ENCODE data around the gene MMP25. TPM values are rescaled to one million over a fixed set of nuclear protein-coding genes. Genes with fewer than 3 reads are reported as not detected.

MMP25 gene
- polyA plus RNA-seq, 3 donors, result 0.71 to 26.6 (median 2.6) TPM

- Histone ChIP-seq H3K4me1 (ENCODE audit: control insufficient read depth in 1 of 2, insufficient read depth in 2 of 2, low read length in 2 of 2) (peaks cover 52 to 53% of the 10 kb centered on the region in 2 donors), H4K20me1 (ENCODE audit: insufficient read depth, low read length) (no peaks in the 10 kb centered on the region), H3K9ac (ENCODE audit: insufficient read depth, low read length, poor library complexity, severe bottlenecking) (no peak within 1 kb of the TSS), H3K79me2 (ENCODE audit: insufficient read depth, low read length) (no peaks in the 10 kb centered on the region), H3K9me3 (replicated peaks in 1 of 2; ENCODE audit: control insufficient read depth in 1 of 2, insufficient read depth in 1 of 2, low read length in 2 of 2) (no peaks in the 10 kb centered on the region), H3K27me3 (ENCODE audit: control insufficient read depth in 2 of 2, insufficient read depth in 2 of 2, low read length in 2 of 2) (no peaks in the 10 kb centered on the region), H2AFZ (ENCODE audit: insufficient read depth, low read depth, low read length, poor library complexity, severe bottlenecking) (peak within 1 kb of the TSS; percentile 71), H3K4me3 (replicated peaks in 1 of 3; ENCODE audit: low read depth in 2 of 3, low read length in 3 of 3) (peak within 1 kb of the TSS in 2 of 3 experiments; percentile 19 to 73), H3K27ac (ENCODE audit: low read depth in 1 of 2, low read length in 2 of 2) (no peak within 1 kb of the TSS), H3K36me3 (replicated peaks in 1 of 2; ENCODE audit: control insufficient read depth in 1 of 2, insufficient read depth in 2 of 2, low read length in 2 of 2) (no peaks in the 10 kb centered on the region), H3K4me2 (replicated peaks; ENCODE audit: extremely low read depth, low read length, poor library complexity, severe bottlenecking) (peak within 1 kb of the TSS; percentile 74)
- no peak for TF ChIP-seq CTCF (IDR thresholded peaks at IDR 0.05)
- Mint-ChIP-seq H3K9me3 (peaks cover 0 to 4% (median 0%) of the 10 kb centered on the region in 7 donors), H3K27me3 (ENCODE audit: low read depth in 3 of 3) (peaks cover 7 to 16% (median 10%) of the 10 kb centered on the region in 3 donors), H3K4me1 (peaks cover 52% of the 10 kb centered on the region), H3K4me3 (peak within 1 kb of the TSS; percentile 78 to 94), H3K27ac (peak within 1 kb of the TSS; percentile 28 to 92 (median 79)), H3K36me3 (no peaks in the 10 kb centered on the region)
- intact Hi-C loops (cut with micrococcal nuclease), result no loop called here
- no peak for DNase-seq
- WGBS (ENCODE audit: insufficient coverage), result 70% methylated on average over 11 of the region's 21 CpGs
These were observed 52.4 kb downstream of the MMP25 start, which contains the start of gene ZSCAN10 for GRCh38 chr16:3098459-3099394. Gene ZSCAN10 (minus strand): TSS chr16:3099294. CDS start chr16:3092937, 6,357 bp downstream.

- peak overlapping the region; percentile 71 for H2AFZ ChIP-seq (ENCODE audit: insufficient read depth, low read depth, low read length, poor library complexity, severe bottlenecking)
- Mint-ChIP-seq H3K4me1 (peaks cover 52% of the 10 kb centered on the region), H3K27me3 (ENCODE audit: low read depth in 3 of 3) (peaks cover 7 to 16% (median 10%) of the 10 kb centered on the region in 3 donors), H3K9me3 (peaks cover 0 to 4% (median 0%) of the 10 kb centered on the region in 7 donors), H3K36me3 (no peaks in the 10 kb centered on the region), H3K27ac (peak overlapping the region in 1 of 7 donors; percentile 13), H3K4me3 (no peak overlapping the region)
- H3K9me3 ChIP-seq (replicated peaks in 1 of 2; ENCODE audit: control insufficient read depth in 1 of 2, insufficient read depth in 1 of 2, low read length in 2 of 2), result no peaks in the 10 kb centered on the region
- H3K79me2 ChIP-seq (ENCODE audit: insufficient read depth, low read length), result no peaks in the 10 kb centered on the region
- no peaks in the 10 kb centered on the region for H3K36me3 ChIP-seq (replicated peaks in 1 of 2; ENCODE audit: control insufficient read depth in 1 of 2, insufficient read depth in 2 of 2, low read length in 2 of 2)
- no peak overlapping the region for H3K9ac ChIP-seq (ENCODE audit: insufficient read depth, low read length, poor library complexity, severe bottlenecking)
- peak overlapping the region in 1 of 3 experiments; percentile 73 for H3K4me3 ChIP-seq (replicated peaks in 1 of 3; ENCODE audit: low read depth in 2 of 3, low read length in 3 of 3)
- H3K27ac ChIP-seq (ENCODE audit: low read depth in 1 of 2, low read length in 2 of 2), result no peak overlapping the region
- H3K4me2 ChIP-seq (replicated peaks; ENCODE audit: extremely low read depth, low read length, poor library complexity, severe bottlenecking), result peak overlapping the region; percentile 74
- intact Hi-C loops (cut with micrococcal nuclease), result no loop called here
- no peaks in the 10 kb centered on the region for H3K27me3 ChIP-seq (ENCODE audit: control insufficient read depth in 2 of 2, insufficient read depth in 2 of 2, low read length in 2 of 2)
- TF ChIP-seq CTCF (IDR thresholded peaks at IDR 0.05), result no peak
- 86% methylated on average over 3 of the region's 5 CpGs for WGBS (ENCODE audit: insufficient coverage)
- no peak for DNase-seq
- H4K20me1 ChIP-seq (ENCODE audit: insufficient read depth, low read length), result no peaks in the 10 kb centered on the region
- H3K4me1 ChIP-seq (ENCODE audit: control insufficient read depth in 1 of 2, insufficient read depth in 2 of 2, low read length in 2 of 2), result peaks cover 52 to 53% of the 10 kb centered on the region in 2 donors
These were observed 53.0 kb downstream of the MMP25 start for GRCh38 chr16:3099395-3099731.
